HK-2 (cell line): ENCODE results near the gene PSMC3IP.
"Not testable (repeated sequence)": the region's sequence is repeated elsewhere in the genome, so short reads cannot be mapped to it uniquely, and the experiment has no call there.

Experiments used
- DNase-seq: peaks from one replicate; pipeline ENCODE4 v3.0.0-alpha.2; 2018; ENCODE audit not compliant: unreplicated experiment

PSMC3IP gene

DNA sequence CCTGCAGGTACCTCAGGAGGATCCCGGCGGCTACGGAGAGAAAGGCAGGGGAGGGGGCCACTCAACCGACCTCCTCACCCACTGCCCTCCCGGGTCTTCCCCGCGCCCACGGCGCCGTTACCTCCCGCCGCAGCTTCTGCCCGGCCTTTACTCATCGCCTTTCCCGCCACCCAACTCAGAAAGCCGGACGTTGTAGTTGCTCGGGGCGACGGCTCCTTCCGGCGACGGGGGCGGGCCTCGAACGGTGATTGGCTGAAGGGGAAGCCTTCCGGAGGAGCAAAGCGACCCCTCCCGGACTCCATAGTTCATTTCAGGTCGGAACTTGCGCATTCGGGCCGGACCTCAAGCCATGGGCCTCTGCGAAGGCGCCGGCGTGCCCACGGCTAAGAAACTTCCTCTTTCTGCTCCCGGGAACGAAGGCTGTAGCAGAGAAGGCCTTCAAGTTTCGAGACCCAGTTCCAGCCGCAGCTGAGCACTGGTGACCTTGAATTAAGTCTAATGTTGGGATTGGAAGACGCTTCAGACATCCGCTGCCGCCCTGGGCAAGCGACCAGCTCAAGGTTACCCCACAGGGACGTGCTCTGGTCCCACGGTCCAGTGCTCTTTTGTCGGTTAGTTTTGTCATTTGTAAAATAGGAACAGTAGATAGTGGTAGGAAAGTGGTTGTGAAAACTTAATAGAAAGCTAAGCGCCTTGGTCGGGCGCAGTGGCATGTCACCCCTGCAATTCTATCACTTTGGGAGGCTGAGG lies at the start of gene PSMC3IP:
Gene PSMC3IP (minus strand): TSS at position 198 of the 750 bp plus-strand sequence. CDS start 43 bp downstream, at position 155.
- DNase-seq: peak; percentile 96

GRCh38 chr17:42623732-42624596 lies 46.4 kb upstream of the PSMC3IP start:
- no peak for DNase-seq

GRCh38 chr17:42623271-42623670 lies 45.7 kb upstream of the PSMC3IP start:
- DNase-seq: no peak

DNA sequence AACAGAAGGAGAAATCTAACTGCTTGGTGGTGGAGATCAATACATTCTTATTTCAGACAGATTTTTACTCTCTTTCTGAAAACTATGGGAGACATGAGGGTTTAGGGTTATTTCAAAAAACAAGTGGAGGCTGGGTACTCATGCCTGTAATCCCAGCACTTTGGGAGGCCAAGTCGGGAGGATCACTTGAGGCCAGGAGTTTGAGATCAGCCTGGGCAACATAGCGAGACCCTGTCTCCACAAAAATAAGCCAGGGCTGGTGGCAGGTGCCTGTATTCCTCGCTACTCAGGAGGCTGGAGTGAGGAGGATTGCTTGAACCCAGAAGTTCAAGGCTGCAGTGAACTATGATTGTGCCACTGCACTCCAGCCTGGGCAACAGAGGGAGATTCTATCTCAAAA lies 44.5 kb upstream of the PSMC3IP start:
- not testable (repeated sequence) for DNase-seq

DNA sequence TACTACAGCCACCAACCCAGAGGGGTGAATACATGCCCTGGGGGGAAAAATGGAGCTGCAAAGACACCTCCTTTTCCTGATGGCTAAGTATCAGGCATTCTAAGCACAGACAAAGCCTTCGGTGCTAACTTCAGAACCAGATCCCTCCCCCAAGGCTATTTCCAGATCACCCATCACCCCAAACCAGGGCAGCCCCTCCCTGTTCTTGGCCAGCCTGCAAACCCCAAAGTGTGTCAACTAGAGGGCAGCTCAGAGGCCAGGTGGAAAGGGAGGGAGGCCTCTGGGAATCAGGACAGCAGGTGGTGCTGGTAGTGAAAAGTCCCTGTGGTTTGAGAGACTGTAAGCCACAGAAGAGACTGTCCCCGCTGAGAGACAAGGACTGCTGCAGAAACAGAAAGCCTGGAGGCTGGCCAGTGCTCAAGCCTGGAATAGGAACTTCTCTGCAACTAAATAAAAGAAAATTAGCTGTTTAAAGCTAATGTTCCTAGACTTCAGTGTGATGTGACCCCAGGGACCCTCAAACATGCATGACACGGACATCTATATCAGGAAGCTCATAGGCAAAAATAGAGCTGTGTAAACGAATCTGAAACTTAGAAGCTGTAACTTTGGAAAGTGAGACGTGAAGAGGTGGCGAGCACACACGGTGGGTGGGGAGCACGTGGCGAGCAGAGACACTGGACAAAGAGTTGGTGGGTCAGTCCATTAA lies 41.1 kb upstream of the PSMC3IP start:
- DNase-seq: peak; percentile 45

- no peak for DNase-seq
Observed at GRCh38 chr17:42617956-42618431, 40.5 kb upstream of the PSMC3IP start.

DNA sequence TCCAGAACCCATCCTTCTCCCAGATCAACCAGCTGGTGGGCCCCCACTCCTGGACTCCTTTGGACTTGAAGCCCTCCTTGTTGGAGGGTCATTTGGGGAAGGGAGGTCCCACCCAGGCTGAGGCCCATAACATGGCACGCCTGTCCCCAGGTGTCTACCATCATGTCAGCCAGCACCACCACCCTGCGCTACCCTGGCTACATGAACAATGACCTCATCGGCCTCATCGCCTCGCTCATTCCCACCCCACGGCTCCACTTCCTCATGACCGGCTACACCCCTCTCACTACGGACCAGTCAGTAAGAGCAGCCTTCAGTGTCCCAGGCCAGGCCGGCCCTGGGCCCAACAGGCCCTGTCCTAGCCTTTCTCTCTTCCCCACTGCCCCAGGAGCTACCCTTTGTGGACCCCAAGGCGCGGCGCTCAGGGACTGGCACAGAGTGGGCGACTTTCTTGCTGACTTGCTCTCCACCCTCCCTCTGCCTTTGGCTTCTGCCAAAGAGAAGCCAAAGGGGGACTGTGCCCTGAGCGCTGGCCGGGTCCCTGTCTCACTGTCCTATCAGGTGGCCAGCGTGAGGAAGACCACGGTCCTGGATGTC lies 36.3 kb upstream of the PSMC3IP start:
- no peak for DNase-seq

GRCh38 chr17:42612013-42612412 lies 34.5 kb upstream of the PSMC3IP start:
- DNase-seq: no peak

DNA sequence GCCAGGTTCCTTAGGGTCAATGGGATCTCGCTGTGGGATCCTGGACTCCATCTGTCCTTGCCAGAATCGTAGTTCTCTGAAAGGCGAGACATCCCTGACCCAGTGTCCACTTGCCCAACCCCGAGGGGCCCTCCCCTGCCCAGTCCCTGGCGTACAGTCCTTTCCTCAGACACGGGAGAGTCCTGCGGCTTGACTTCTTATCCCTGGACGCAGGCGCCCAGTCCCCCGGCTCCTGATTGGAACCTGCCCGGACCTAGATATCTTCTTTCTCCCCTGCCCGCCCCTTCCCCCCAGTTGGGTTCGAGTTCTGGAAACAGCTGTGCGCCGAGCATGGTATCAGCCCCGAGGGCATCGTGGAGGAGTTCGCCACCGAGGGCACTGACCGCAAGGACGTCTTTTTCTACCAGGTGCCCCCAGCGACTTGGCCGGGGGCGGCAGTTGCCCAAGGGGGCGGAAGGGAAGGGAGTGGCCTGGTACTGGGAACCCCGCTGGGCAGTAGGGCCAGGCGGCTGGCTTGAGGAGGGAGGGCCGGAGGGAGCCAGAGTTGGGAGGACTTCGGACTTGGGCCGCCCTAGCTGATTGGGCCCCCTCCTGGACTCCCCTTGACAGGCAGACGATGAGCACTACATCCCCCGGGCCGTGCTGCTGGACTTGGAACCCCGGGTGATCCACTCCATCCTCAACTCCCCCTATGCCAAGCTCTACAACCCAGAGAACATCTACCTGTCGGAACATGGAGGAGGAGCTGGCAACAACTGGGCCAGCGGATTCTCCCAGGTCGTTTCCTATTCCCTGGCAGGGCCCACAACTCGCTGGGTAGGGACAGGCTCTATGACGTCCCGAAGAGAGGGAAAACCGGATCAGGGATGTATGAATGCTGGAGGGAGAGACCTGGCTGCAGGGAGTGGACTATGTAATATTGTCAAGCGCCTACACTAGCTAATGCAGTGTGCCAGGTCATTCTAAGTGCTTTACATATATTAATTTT lies 32.6 kb upstream of the PSMC3IP start:
- not testable (repeated sequence) for DNase-seq

- DNase-seq: peak; percentile 99
Observed at GRCh38 chr17:42609182-42609813, 31.8 kb upstream of the PSMC3IP start, which contains the start of the genes RETREG3 and TUBG1. TSS of gene RETREG3 (minus strand) at chr17:42609374. CDS start at chr17:42609324, 50 bp downstream. TSS of gene TUBG1 (plus strand) at chr17:42609683. CDS start at chr17:42609738, 55 bp downstream.

- no peak for DNase-seq
Observed at GRCh38 chr17:42608305-42609181, 31.0 kb upstream of the PSMC3IP start.

DNA sequence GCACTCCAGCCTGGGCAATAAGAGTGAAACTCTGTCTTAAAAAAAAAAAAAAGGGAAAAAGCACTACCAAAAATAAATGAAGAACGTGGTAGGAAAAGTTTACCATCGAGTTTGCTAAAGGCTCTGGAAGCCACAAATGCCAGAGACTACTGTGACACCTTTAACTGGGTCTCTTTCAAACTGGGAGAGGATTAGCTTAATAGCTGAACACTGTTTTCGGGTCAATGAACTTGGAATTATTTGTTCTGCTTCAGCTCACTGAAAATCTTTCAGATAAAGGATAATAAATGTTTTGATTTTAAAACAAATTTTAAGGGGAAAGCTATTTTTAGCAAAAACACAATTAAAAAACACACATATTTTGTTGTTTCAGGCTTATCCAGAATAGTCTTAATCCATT lies 30.2 kb upstream of the PSMC3IP start:
- no peak for DNase-seq

DNA sequence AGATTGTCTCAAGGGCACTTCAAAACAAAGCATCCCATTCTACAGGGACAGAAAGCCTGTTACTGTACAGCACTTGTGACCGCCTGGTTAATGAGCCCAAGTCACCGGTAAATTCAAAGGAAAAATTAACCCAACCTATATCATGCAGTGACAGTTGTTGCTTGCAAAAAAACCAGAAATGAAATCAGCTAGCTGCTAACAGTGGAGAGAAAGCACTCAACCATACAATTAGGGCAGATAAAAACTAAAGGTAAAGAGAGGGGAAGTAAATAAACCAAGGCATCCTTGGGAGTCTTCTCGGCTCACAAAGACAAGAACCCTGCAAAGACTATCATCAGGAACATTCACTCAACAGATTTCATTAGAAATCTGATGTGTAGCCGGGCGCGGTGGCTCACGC lies 25.8 kb upstream of the PSMC3IP start:
- DNase-seq: no peak

DNA sequence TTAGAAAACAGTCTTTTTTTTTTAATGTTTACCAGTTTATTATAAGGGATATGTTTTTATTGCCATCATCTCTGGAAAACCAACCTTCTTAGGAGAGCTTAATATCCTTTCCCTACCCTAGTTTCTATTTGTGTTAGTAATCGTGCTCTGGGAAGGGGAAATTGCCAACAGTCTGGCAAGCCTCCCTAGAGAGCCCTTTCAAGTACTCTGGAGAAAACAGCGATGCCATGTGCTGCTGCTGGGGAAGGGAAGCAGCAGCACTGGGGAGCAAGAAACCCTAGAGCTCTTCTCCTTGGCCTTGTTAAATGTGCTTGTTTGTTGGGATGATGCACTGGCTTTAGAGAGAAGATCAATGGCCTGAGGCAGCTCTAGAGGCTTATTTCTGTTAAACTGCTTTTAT lies 21.4 kb upstream of the PSMC3IP start:
- DNase-seq: no peak

DNA sequence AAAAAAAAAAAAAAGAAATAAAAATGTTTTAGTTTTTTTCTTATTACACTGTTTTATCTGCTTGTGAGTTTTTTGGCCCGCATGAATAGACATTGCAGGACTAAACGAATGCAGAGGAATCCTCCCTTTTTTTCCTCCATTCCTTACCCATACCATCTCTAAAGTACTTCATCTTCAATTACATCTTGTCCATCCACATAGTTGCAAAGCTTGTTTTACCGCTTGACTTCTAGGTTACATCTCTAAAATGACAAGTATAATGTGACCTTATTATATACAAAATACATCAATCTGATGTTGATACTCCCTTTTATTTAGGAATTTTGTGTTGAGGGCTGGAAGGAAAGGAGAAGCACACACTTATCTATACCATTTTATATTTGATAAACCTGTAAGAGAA lies 18.9 kb upstream of the PSMC3IP start:
- no peak for DNase-seq

GRCh38 chr17:42591411-42591810 lies 13.9 kb upstream of the PSMC3IP start:
- DNase-seq: no peak

DNA sequence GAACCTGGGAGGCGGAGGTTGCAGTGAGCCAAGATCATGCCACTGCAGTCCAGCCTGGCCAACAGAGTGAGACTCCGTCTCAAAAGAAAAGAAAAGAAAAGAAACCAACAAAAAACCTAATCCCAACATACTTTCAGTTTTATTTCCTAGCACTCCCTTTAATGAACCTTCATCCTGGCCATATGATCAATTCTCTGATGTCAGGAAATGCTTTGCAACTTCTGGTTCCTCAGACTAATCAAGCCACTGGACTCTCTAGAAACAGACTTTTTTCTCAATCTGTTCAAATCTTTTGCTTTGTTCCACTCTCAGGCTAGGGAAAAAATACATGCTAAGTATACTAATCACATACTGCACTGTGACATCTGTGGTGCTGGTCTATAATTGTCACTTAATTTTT lies 13.4 kb upstream of the PSMC3IP start:
- no peak for DNase-seq

DNA sequence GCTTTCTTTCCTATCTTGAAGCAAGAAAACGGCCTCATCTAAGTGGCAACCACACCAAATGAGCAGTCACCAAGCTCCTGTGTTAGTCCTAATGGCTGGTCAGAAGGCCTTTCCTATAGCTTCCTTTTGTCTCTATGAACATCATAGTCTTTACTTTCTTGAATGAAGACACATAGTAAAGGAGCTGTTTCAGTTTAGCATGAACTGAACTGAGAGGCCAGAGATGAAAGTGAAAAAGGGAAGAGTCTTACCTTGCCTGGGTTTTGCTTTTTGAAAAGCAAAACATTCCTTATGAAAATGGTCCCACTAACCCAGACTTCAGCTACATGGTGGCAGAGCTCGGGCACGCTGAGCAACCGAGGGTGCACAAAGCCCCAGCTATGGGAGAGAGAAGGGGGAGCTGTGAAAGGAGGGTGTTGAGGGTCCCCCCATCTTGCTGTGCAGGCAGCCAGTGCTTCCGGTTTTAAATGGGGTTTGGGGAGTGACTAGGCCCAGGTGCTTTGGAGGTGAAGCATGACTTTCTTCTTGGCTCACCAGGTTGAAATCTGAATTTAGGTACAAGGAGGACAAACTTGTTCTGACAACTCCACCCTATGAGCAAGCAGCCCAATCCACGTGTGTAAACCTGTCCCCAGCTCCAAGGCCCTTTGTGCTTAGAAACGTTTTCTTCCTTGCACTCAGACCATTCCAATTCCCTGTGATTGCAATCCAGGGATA lies 9.1 kb upstream of the PSMC3IP start:
- no peak for DNase-seq
